ENCODE measurements around the gene ABCB11.

- TF ChIP-seq POLR2A (IDR thresholded peaks at IDR 0.05), result no peak
- no peak for TF ChIP-seq CTCF (IDR thresholded peaks at IDR 0.05)
Observed at GRCh38 chr2:168970711-168971233, 60.4 kb downstream of the ABCB11 start.
